IMR-90 (cell line): ENCODE data around the gene FMN2.

ENCODE experiments used
- BHLHE40 ChIP-seq: fragments of 150-350 bp; IDR thresholded peaks from 2 replicates; pipeline ENCODE4 v1.6.1; 2016; ENCODE audit warnings: mild to moderate bottlenecking, low read depth, low read length
- CEBPB ChIP-seq: IDR thresholded peaks from 2 replicates; pipeline ENCODE4 v1.6.1; 2012; ENCODE audit warnings: low read depth, low read length, improper control_type of control experiment
- CHD1 ChIP-seq: IDR thresholded peaks from 2 replicates; pipeline ENCODE4 v1.6.1; 2012; ENCODE audit warnings: low read depth, low read length, improper control_type of control experiment
- FOS ChIP-seq: fragments of 150-350 bp; IDR thresholded peaks from 2 replicates; pipeline ENCODE4 v1.6.1; 2016; ENCODE audit warnings: low read depth, low read length
- MAFK ChIP-seq: IDR thresholded peaks from 2 replicates; pipeline ENCODE4 v1.6.1; 2012; ENCODE audit warnings: low read depth, low read length, improper control_type of control experiment
- MAZ ChIP-seq: IDR thresholded peaks from 2 replicates; pipeline ENCODE4 v1.6.1; 2012; ENCODE audit warnings: low read depth, mild to moderate bottlenecking, low read length, improper control_type of control experiment, moderate library complexity, borderline replicate concordance
- MXI1 ChIP-seq: IDR thresholded peaks from 2 replicates; pipeline ENCODE4 v1.6.1; 2012; ENCODE audit warnings: low read depth, mild to moderate bottlenecking, low read length, moderate library complexity, borderline replicate concordance
- POLR2A ChIP-seq: IDR thresholded peaks from 2 replicates; pipeline ENCODE4 v1.6.1; 2012; ENCODE audit warnings: mild to moderate bottlenecking, low read depth, low read length
- RAD21 ChIP-seq: IDR thresholded peaks from 2 replicates; pipeline ENCODE4 v1.6.1; 2012; ENCODE audit warnings: low read length, improper control_type of control experiment
- RCOR1 ChIP-seq: IDR thresholded peaks from 2 replicates; pipeline ENCODE4 v1.6.1; 2012; ENCODE audit warnings: mild to moderate bottlenecking, low read length, improper control_type of control experiment; ENCODE audit not compliant: insufficient replicate concordance
- SMC3 ChIP-seq: fragments of 150-350 bp; IDR thresholded peaks from 2 replicates; pipeline ENCODE4 v1.6.1; 2016; ENCODE audit warnings: low read depth, mild to moderate bottlenecking, antibody characterized with exemption, low read length, moderate library complexity
- TF ChIP-seq, protein P1 (sequence below): conservative IDR thresholded peaks from 2 replicates; pipeline ENCODE4 v1.5.1; 2012; ENCODE audit warnings: mild to moderate bottlenecking, low read depth, low read length, improper control_type of control experiment
- TF ChIP-seq, protein P2 (sequence below): fragments of 150-350 bp; IDR thresholded peaks from 2 replicates; pipeline ENCODE4 v1.6.1; 2016; ENCODE audit warnings: low read depth, mild to moderate bottlenecking, low read length, moderate library complexity, borderline replicate concordance

DNA sequence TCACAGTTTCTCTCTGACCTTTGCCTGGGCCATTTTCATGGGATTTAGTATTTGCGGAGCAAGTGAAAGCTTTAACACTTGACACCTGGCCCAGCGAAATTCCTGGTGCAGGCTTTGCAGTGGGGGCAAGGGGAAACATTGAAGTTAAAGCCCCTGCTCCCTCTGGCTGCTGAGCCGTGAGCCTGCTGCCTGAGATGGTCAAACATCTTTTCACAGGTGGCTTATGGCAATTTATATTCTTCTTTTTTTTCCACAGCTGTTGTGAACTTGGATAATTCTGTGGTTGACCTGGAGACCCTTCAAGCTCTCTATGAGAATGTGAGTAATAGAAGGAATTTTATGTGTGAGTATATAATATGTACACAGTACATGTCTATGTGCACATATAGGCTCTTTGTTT is 202.9 kb downstream of the FMN2 start:
- TF ChIP-seq, protein P1, sequence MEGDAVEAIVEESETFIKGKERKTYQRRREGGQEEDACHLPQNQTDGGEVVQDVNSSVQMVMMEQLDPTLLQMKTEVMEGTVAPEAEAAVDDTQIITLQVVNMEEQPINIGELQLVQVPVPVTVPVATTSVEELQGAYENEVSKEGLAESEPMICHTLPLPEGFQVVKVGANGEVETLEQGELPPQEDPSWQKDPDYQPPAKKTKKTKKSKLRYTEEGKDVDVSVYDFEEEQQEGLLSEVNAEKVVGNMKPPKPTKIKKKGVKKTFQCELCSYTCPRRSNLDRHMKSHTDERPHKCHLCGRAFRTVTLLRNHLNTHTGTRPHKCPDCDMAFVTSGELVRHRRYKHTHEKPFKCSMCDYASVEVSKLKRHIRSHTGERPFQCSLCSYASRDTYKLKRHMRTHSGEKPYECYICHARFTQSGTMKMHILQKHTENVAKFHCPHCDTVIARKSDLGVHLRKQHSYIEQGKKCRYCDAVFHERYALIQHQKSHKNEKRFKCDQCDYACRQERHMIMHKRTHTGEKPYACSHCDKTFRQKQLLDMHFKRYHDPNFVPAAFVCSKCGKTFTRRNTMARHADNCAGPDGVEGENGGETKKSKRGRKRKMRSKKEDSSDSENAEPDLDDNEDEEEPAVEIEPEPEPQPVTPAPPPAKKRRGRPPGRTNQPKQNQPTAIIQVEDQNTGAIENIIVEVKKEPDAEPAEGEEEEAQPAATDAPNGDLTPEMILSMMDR, result no peak
- TF ChIP-seq SMC3, result no peak
- TF ChIP-seq CEBPB, result no peak
- TF ChIP-seq MAZ, result no peak
- TF ChIP-seq POLR2A, result no peak
- no peak for TF ChIP-seq CHD1
- no peak for TF ChIP-seq MXI1
- TF ChIP-seq RCOR1, result no peak
- TF ChIP-seq, protein P2, sequence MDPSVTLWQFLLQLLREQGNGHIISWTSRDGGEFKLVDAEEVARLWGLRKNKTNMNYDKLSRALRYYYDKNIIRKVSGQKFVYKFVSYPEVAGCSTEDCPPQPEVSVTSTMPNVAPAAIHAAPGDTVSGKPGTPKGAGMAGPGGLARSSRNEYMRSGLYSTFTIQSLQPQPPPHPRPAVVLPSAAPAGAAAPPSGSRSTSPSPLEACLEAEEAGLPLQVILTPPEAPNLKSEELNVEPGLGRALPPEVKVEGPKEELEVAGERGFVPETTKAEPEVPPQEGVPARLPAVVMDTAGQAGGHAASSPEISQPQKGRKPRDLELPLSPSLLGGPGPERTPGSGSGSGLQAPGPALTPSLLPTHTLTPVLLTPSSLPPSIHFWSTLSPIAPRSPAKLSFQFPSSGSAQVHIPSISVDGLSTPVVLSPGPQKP, result no peak
- no peak for TF ChIP-seq RAD21
- no peak for TF ChIP-seq BHLHE40
- no peak for TF ChIP-seq MAFK
- TF ChIP-seq FOS, result no peak
